GM18511 (cell line): Measurements from ENCODE around the gene FARP2.
A peak's percentile ranks its signal among the peaks of the same experiment; 100 is the strongest.
"Not testable (repeated sequence)": the region's sequence is repeated elsewhere in the genome, so short reads cannot be mapped to it uniquely, and the experiment has no call there.

Experiments used
- ATAC-seq: cut with Tn5 transposase; IDR thresholded peaks from one replicate; pipeline ENCODE4 v1.9.1; 2021; ENCODE audit warnings: mild to moderate bottlenecking, moderate library complexity; ENCODE audit not compliant: unreplicated experiment

Gene FARP2

GRCh38 chr2:241501099-241501541, 145.0 kb downstream of the FARP2 start:
- no peak for ATAC-seq

DNA sequence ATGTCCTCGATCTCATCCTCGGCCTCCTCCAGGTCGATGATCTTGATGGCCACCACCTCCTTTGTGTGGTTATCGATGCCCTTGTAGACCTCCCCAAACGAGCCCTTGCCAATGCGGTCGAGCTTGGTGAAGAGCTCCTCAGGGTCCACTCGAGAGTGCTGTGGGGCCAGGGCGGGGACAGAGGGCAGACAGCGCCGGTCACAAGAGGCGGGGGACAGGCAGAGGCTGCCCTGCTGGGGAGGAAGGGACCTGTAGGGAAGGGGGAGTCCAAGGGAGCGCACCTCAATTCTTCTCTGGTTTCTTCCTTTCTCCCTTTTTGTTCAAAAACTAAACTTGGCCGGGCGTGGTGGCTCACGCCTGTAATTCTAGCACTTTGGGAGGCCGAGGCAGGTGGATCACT, 145.5 kb downstream of the FARP2 start:
- no peak for ATAC-seq

- ATAC-seq: no peak
Observed at GRCh38 chr2:241502281-241502680, 146.2 kb downstream of the FARP2 start.

DNA sequence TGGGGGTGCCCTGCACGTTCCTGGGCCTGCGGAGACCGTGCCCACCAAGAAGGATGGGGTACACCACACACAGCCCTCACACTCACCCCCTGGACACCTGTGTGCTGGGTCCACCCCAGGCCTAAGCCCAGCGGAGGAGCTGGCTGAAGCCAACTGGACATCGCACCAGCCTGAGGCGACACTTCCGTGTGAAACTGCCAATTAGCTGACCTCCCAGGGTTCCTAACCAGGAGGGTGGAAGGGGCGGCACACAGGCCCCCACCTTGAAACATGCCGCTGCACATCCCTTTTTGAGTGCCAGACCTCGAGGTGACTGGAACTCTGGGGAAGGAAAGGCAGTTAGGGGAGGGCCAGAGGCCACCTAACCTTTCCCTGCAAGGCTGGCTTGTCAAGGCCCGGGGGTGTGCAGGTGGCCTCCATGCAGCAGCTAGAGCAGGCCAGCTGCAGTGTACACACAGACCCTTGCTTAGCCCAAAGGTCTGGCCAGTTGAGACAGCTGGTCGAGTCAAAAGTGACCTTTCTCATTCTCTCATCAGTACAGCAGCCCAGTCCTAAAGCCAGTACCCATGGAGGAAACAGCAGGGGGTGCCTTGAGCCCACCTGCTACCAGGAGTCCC, 147.8 kb downstream of the FARP2 start:
- ATAC-seq: no peak

GRCh38 chr2:241505086-241505780, 149.1 kb downstream of the FARP2 start:
- ATAC-seq: no peak

GRCh38 chr2:241505781-241506201, 149.7 kb downstream of the FARP2 start:
- ATAC-seq: no peak

DNA sequence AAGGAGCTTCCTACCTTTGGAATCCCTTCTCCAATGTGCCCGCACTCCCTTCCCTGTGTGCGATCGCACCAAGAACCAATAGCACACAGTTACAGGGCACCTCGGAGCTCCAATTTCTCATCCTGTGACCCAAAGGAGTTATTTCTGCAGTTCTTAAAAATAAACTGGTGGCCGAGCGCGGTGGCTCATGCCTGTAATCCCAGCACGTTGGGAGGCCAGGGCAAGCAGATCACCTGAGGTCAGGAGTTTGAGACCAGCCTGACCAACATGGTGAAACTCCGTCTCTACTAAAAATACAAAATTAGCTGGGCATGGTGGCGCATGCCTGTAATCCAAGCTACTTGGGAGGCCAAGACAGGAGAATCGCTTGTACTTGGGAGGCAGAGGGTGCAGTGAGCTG, 150.2 kb downstream of the FARP2 start:
- ATAC-seq: not testable (repeated sequence)

DNA sequence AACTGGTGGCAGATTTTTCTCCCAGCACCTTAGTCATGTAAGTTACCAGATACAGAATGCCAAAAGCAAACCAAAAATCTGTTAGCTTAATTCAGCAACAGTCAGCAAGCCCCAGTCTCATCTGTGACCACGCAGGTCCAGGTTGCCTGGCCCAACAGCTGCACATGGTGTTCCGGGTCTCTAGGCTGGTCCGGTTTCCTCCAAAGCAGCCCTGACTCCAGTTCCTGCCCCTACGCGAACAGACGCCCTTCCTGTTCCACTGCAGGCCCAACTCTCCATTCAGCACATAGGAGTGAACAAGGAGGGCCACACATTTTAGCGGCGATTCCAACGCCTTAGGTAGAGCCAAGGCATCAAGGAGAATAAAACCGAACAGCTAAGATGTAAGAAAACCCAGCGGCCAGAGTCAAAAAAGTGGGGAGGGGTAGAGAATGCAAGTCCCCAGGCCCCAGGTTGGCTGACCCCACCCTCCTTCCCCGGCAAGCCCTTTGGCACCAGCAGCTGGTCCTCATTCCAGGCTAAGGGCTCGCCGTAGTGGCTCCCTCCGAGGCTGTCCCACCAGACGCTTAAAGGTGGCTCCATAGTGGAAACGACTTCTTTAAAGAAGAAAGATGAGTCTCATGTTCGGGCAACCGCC, 150.8 kb downstream of the FARP2 start:
- no peak for ATAC-seq

GRCh38 chr2:241507430-241508239, 151.6 kb downstream of the FARP2 start:
- ATAC-seq: peak; percentile 27

DNA sequence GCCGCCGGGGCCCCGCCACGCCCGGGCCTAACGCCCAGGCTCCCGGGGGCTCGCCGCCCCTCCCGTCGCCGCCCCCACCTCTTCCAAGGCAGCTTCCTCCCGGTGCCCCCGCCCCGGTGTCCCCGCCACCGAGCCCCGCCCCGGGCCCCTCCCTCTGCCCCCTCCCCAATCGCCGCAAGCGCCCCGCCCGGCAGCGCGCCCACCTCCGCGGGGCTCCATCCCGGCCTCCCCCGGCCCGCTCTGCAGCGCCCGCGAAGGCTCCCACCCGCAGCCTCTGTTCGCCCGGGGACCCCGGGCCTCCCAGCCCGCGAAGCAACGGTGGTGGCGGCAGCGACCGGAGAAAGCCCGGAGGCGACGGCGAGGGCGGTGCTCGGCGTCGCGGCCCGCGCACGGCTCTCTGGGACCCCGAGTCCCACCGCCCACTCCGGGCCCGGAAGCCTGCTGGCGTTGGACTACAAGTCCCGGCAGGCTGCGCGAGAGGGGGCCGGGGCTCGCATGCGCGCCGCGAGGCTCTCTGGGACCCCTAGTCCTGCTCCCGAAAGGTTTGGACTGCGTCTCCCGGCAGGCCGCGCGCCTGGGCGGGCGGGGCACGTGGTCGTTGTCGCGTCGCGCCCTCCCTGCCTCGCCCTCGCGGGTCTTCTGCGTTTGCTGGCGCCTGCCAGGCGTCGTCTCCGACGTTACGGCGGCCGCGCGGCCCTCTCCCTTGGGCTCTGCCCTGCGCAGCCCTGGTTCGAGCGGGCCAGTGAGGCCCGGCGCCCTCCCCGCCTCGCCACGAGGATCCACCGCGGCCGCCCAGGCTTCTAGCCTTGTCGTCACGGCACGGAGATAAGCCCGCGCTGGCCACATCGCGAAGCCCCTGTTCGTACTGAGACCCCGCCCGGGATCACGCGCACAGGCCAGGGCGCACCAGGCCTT, 152.4 kb downstream of the FARP2 start, which contains the start of gene STK25:
TSS of gene STK25 (minus strand) at position 345 of the 915 bp plus-strand sequence. CDS start 549 bp downstream, outside the sequence.
- ATAC-seq: peak; percentile 95

- no peak for ATAC-seq
Observed at GRCh38 chr2:241509155-241509784, 153.2 kb downstream of the FARP2 start.

DNA sequence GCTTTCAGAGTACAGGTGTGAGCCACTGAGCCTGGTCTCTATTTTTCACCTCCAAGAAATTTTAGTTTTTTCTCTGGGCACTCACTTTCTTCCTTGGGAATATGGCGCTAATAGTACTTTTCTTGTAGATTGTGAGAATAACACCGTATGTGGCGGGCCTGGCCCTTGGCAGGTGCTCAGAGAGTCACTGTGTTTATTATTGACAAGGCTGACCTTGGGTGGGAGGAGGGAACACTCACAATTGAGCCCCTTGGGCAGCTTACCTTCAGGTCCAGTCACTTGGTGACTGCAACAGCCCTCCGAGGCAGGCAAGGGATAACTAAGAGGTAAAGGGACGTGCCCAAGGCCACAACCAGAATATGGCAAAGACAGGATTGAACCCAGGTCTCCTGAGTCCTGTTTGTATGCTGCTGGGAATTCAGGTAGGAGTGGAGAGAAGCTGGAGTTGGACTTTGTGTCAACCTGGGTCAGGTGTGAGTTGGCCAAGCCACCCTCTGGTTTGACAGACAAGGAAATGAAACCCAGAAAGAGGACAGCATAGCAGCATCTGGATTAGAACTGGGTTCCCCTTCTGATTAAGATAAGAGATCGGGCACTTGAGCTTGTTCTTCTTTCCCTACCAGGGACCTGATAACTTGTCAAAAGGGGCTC, 155.1 kb downstream of the FARP2 start:
- ATAC-seq: no peak

DNA sequence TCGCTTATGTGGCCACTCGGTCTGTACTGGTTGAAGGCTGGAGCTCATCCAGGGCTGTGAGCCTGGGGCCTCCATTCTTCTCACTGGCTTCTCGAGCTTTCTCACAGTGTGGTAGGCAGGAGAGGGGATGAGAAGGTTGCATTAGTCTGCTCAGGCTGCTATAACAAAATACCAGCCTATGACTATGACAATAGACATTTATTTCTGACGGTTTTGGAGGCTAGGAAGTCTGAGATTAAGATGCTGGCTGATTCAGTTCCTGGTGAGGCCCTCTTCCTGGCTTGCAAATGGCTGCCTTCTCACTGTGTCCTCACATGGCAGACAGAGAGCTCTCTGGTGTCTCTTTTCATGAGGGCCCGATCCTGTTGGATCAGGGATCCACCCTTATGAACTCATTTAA, 158.5 kb downstream of the FARP2 start:
- ATAC-seq: no peak

DNA sequence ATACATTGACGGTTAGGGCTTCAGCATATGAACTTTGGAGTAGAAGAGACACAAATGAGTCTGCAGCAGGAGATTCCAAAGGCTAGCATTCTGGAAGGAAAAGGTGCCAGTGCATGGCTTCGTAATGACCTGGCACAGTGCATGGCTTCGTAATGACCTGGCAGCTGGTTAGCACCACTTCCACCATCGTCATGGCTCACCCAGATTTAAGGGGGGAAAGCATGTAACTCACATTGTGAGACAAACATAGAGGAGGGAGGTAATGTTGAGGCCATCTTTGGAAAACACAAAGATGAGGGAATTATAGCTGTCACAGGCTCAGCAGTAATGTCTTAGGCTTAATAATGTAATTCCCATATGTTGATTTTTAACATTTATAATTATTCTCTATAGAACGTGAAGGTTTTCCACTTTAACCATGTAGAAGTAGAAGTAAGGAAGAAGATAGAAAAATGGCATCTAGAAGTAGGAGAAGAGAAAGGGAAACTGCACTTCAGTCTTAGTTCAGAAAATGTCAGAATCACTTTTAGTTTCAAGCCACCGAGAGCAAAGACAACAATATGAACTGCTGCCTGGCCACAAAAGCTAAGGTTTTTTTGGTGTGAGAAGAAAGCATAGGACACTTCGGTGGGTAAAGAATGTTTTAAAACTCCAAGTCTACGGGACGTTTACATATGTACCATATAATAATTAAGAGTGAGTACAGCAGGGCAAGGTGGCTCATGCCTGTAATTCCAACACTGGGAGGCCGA, 159.1 kb downstream of the FARP2 start:
- ATAC-seq: peak; percentile 72

DNA sequence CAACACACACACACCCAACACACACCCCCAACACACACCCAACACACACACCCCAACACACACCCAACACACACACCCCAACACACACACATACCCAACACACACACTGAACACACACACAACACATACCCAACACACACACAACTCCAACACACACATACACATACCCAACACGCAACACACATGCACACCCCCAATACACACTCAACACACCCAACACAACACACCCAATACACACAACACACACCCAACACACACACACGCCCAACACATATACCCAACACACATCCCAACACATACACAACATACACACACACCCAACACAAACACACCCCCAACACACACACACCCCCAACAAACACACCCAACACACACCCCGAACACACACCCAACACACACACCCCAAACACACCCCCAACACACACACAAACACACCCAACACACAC, 160.5 kb downstream of the FARP2 start:
- ATAC-seq: no peak

GRCh38 chr2:241517297-241517696, 161.2 kb downstream of the FARP2 start:
- ATAC-seq: no peak

- no peak for ATAC-seq
Observed at GRCh38 chr2:241519669-241520068, 163.6 kb downstream of the FARP2 start.

DNA sequence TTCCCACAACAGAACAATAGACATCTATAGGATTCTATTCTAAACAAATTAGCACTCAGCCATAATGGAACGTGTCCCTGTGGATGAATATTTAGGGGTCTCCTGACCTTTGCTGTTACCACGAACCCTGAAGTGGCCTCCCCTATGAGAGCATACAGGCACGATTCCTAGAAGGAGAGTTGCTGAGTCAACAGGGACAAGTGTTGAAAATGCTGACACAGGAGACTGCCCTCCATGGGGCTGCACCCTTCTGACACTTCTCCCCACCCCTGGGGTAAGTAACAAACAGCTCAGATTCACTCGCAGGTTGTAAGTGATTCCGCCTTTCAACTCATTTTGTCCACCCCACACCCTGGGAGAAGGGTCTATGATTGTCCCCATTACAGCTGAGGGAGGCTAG, 166.4 kb downstream of the FARP2 start:
- no peak for ATAC-seq
